CD4-positive, alpha-beta T cell treated with Interleukin-10 for 1 hour (primary cell): ENCODE measurements around the gene TPRKB.
"Not testable (repeated sequence)": the region's sequence is repeated elsewhere in the genome, so short reads cannot be mapped to it uniquely, and the experiment has no call there.

Source experiments
- DNase-seq: peaks from one replicate; pipeline ENCODE4 v3.0.0-alpha.2; 2020

Gene TPRKB

DNA sequence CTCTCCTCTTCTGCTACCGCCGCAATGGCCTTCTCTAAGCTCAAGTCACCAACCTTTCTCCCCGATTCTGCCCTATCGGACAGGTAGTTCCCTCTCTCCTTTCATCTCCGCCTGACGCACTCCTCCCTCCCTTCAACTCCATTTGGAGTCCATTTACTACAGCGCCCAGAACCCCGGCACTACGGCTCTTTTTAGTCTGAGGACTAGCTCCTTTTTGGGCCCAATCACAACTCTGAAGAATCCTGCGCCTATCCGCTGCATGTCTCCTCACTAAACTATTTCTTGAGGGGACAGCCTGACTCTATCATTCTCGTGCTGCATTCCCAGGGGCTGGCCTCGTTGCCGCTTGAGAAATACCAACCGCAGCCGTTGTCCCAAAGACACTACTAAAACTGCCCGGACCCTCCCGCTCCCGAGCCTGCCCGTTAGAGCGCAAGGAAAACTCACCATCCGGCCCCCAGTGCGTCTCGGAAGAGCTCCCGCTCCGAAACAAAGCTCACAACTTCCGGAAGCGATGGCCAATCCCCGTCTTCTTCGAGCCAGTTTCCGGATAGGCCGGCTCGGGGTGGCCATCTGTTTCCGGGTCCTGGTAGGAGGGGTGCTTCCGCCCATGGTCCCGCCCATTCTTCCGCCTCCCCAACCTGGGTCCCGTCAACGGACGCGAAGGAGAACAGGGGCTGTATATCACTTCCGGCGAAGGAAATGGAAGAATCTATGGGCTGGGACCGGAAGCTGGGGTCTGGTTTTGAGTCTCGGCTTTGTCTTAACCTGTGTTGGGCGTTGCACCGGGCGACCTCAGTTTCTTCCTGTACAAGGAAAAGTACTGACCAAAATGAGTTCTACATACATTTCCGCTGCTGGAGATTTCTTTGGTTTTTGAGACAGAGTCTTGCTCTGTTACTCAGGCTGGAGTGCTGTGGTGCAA, at the start of gene TPRKB:
TSS of gene TPRKB (minus strand) at position 491 of the 925 bp plus-strand sequence. CDS start 2,776 bp downstream, outside the sequence.
- DNase-seq: peak; percentile 96

- DNase-seq: not testable (repeated sequence)
These were observed 46.7 kb upstream of the TPRKB start, which contains the start of gene C2orf78 for GRCh38 chr2:73783883-73784282. Gene C2orf78 (plus strand): TSS chr2:73784183. CDS start chr2:73784310, 127 bp downstream.

GRCh38 chr2:73783402-73783801, 46.3 kb upstream of the TPRKB start:
- not testable (repeated sequence) for DNase-seq

GRCh38 chr2:73780237-73780582, 43.1 kb upstream of the TPRKB start:
- no peak for DNase-seq

GRCh38 chr2:73779467-73780236, 42.5 kb upstream of the TPRKB start, which contains the start of gene DUSP11:
Gene DUSP11 (minus strand): TSS chr2:73780103. CDS start chr2:73779974, 129 bp downstream.
- DNase-seq: peak; percentile 98

DNA sequence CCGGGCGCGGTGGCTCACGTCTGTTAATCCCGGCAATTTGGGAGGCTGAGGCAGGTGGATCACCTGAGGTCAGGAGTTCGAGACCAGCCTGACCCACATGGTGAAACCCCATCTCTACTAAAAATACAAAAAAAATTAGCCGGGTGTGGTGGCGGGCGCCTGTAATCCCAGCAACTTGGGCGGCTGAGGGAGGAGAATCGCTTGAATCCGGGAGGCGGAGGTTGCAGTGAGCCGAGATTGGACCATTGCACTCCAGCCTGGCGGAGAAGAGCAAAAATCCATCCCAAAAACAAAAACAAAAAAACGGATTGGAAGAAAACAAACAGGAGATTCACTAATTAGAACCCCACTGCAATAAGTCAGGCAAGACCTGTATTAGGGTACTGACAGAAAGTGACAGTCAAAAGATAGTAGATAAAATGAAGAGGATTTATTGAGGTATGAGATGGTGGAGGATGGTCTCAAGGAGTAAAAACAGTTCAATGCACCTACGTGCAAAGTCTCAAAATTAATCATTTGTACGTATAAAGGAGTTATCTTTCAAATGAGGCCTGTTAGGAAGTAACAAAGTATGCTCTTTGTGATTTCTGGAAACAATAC, 41.8 kb upstream of the TPRKB start:
- not testable (repeated sequence) for DNase-seq

- no peak for DNase-seq
These were observed 39.8 kb upstream of the TPRKB start for GRCh38 chr2:73776869-73777519.

DNA sequence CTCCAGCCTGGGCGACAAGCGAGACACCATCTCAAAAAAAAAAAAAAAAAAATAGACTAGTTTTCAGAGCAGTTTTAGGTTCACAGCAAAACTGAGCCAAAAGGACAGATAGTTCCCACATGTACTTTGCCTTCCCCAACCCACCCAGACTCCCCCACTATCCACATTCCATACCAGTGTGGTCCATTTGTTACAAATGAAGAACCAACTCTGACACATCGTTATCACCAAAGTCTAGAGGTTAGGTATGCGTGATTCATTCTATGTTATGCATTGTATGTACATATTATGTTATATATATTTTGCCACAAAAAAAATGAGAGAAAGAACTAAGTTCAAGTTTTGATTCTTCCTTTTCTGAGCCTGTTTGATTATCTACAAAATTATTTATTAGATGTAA, 39.2 kb upstream of the TPRKB start:
- no peak for DNase-seq

- DNase-seq: no peak
These were observed 35.7 kb upstream of the TPRKB start for GRCh38 chr2:73772819-73773218.

DNA sequence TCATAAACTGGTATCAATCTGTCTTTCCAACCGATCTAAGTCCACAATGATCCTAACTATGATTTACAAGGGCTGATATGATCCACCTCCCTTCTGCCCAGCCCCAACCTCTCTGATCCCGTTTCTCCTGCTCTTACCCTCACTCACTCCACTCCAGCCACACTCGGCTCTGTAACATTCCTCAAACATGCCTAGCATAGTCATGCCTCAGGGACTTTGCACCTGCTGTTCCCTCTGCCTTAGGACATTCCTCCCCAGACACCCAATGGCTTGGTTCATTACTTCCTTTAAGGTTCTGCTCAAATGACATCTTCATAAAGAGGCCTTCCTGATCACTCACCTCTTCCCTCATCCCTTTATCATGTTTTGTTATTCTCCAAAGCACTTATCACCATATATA, 33.6 kb upstream of the TPRKB start:
- DNase-seq: no peak

GRCh38 chr2:73766994-73767393, 29.8 kb upstream of the TPRKB start:
- no peak for DNase-seq

DNA sequence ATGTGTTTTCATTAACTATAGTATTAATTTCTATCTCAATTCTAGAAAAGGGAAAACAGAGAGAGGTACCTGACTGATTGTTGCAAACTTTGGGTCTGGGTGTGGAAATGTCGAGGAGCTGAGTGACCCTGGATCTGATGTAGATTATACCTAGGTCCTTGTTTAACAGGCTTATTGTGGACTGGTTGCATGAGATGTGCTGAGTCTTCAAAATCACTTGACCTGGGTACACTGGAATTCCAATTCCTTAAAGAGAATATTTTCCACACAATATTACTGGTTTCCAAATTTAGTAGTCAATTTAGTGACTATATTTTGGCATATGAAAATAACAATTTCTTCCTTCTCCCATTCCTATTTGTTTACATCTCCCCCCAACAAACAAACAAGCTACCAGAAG, 29.2 kb upstream of the TPRKB start:
- DNase-seq: no peak

DNA sequence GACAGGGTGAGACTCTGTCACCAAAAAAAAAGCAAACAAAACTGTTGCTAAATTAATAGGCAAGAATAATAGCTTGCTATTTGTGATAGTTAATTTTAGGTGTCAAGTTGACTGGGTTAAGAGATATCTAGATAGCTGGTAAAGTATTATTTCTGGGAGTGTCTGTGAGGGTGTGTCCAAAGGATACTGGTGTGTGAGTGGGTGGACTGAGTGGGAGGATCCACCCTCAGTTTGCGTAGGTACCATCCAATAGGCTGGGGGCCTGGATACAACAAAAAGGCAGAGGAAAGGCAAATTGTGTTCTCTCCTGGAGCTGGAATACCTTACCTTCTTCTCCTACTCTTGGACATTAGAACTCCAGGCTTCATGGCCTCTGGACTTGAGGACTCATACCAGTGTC, 27.8 kb upstream of the TPRKB start:
- no peak for DNase-seq

DNA sequence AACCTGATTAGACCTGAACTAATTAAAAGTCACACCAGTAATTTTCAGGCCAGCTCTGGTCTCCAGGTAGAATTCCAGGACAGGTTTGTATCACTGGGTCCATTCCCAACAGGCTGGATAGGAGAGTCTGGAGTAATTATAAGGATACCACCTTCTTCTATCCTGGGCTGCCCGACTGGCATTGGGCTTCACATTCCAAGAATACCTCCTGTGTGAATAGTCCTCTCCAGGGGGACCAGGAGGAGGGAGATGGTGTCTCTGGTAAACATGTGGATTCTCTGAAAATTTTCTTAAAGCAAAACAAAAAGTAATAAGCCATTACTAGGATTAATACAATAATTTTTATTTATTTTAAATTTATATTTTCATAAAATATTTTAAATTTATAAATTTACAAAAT, 25.4 kb upstream of the TPRKB start:
- no peak for DNase-seq

GRCh38 chr2:73759904-73760303, 22.8 kb upstream of the TPRKB start:
- no peak for DNase-seq

- no peak for DNase-seq
These were observed 22.2 kb upstream of the TPRKB start for GRCh38 chr2:73759285-73759764.

DNA sequence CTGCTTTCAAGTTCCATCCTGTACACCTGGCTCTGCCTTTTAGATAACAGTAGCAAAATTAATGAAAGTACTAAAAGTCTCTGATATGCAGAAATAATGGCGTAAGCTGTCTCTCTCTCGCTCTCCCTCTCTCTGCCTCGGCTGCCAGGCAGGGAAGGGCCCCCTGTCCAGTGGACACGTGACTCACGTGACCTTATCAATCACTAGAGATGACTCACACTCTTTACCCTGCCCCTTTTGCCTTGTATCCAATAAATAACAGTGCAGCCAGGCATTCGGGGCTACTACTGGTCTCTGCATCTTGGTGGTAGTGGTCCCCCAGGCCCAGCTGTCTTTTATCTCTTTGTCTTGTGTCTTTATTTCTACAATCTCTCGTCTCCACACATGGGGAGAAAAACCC, 17.2 kb upstream of the TPRKB start:
- not testable (repeated sequence) for DNase-seq

GRCh38 chr2:73749314-73749713, 12.2 kb upstream of the TPRKB start:
- no peak for DNase-seq

DNA sequence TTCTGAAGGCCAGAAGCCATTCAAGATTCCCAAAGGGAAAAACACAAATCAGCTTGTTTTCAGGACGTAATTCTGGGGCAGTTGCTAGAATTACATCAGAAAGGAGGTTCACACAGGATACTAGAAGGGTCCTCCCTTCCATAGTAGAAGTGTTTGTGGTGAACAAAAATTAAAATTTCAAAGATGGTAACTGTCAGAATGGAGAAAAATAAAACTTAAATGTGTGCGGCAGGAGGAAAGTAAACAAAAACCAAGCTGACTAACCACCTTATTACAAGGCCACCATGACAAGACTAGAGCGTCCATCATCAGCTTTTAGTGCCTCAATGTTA, 9.7 kb upstream of the TPRKB start:
- DNase-seq: no peak

DNA sequence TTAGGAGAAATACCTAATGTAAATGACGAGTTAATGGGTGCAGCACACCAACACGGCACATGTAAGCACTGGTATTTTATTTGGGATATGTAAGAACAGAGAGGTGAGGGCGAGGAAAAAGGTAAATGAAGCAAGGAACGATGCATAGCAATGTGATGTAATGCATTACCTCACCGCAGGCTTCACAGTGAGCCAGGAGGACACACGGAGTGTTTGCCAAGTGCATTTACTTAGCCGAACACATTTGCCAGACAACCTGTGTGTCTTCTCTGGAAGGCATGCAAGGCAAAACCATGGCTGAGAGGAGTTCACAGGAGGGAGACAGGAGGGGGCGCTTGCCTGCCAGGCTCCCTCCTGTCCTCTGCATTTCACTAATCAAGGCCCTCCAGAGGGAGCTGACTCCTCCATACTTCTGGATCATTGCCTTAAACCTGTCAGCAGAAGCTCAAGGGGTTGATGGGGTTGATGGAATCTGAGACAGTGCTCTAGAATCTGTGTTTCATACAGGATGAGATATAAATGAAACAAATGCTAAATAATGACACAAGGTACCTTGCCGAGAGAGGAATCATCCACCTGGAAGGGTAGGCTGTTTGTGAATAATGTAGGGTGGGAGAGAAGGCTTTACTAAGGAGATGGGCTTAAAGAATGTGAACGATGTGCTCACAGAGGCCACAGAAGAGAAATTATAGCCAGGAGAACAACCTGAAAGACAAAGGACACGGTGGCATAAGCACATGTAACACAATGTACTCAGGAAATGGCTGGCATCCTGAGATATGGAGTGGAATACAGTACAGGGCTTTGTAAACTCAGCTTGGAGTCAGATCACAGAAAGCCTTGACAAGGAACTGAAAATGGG, 9.1 kb upstream of the TPRKB start:
- DNase-seq: no peak

- DNase-seq: no peak
These were observed 3.6 kb upstream of the TPRKB start for GRCh38 chr2:73740767-73741166.

- DNase-seq: no peak
These were observed 2.0 kb upstream of the TPRKB start for GRCh38 chr2:73739101-73739500.
